Measurements from ENCODE around the gene CC2D2A.
"Not testable (repeated sequence)": the region's sequence is repeated elsewhere in the genome, so short reads cannot be mapped to it uniquely, and the experiment has no call there.

CC2D2A gene

DNA sequence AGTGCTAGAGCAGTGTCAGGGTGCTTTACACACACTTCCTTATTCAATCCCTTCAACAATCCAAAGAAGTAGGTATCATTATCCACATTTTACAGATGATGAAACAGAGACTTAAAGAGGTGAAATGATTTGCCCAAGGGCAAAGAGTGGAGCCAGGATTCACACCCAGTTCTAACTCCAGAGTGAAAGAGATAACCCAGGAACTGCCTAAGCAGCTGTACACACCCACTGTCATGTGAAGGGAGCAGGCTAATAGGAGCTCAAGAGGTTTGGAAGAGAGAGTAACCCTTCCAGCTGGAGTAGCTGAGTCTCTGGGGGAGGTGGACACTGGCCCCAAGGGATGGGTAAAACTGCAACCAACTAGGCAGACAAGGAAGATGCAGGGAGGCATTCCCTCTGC lies 92.9 kb downstream of the CC2D2A start:
- DNase-seq: no peak

DNA sequence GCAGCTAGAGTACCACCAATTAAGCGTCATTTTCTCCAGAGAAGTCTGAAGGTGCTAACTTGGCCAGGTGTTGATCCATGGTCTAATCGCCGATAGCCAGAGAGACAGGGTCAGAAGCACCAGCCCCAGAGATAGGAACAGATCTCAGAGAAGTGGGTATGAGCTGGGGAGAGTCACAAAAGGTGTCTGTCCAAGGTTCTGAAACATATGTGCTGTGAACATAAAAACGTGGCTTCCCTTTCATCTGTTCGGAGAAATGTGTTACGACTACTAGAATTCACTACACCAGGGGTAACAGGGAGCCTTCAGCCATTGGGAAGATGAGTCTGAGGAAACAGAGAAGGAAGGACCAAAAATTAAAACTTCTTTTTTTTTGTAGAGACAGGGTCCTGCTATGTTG lies 94.2 kb downstream of the CC2D2A start:
- no peak for DNase-seq

DNA sequence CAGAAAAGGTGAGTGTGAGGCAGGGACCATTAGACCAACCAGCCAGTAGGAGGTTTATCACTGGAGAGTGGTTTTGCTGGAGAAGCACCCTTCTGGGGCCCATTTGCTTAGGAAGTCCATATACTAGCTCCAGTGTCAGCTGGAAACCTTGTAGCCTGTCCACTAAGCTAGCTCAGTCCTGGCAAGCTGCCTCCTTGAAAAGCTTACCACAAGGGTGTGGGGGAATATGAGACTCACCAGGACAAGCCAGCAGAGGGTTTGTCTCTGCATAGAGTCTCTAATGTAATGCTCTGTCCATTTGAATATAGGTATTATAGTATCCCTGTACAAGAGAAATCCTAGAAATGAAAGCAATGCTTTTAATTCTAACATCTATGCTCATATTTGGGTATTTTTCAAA lies 99.1 kb downstream of the CC2D2A start:
- DNase-seq: no peak

DNA sequence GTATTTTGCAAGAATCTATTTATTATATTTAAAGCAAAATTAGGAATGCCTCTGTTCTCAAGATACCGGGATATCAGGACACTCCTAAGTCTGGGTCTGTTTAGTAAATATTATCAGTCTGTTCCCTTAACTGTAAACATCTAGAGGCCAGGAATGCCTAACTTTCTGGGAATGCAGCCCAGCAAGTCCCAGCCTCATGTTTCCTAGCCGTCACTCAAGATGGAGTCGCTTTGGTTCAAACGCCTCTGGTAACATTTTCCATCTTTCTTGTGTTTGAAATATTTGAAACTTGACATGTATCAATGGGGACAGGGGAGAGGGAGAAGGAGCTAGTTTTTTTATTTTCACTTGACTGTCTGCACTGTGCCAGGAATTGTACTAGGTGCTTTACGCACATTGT lies 100.1 kb downstream of the CC2D2A start:
- no peak for DNase-seq

DNA sequence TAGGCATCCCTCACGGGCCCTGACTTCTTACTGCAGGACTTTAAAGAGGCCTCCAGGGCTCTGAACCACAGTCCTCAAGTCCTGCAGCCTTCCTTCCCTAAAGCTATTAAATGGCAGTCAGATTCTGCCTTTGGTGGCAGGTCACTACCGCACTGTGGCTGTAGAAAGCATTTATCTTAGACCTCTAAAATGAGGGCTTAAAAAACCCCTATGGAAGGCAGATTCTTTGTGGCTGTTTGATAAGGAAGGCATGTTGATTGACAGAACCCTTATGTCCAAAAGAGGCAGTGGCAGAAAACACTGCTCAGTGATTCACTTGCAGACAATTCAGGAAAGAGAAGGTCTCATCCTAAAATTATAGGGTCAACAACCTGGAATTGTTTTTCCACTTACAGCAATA lies 106.3 kb downstream of the CC2D2A start:
- DNase-seq: no peak

DNA sequence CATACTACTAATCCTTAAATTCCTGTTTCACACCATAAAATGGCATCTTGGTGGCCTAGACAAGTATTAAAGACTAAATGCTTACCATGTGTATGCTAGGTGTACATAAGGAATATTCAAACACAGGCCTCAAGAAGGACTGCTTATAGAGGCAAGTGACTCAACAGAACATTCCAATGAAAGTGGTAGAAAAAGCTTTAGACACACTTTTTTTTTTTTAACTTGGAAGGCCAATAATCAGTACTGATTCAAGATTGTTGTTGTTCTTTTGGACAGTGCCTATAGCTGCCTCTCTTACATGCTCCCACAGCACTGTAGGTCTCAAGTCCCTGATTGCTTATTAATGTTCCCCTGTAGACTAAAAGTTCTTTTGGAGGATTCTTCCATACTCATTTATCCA lies 107.8 kb downstream of the CC2D2A start:
- DNase-seq: no peak

DNA sequence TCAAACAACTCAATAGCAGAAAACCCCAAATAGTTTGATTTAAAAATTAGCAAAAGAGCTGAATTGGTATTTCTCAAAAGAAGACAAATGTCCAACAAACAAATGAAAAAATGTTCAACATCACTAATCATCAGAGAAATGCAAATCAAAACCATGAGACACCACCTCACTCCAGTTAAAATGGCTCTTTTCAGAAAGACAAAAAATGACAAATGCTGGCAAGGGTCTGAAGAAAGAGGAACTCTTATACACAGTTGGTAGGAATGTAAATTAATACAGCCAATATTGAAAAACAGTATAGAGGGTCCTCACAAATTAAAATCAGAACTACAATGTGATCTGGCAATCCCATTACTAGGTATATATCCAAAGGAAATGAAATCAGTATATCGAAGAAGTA lies 115.1 kb downstream of the CC2D2A start:
- DNase-seq: no peak

DNA sequence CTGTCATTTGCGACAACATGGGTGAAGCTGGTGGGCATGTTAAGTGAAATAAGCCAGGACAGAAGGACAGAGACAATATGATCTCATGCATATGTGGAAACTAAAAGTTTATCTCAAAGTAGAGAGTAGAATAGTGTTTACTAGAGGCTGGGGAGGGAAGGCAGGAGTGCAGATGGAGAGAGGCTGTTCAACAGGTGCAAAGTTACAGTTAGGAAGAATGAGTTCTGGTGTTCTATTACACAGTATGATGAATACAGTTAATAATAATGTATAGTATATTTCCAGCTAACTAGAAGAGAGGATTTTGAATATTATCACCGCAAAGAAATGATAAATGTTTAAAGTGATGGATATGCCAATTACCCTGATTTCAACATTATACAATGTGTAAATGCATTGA lies 115.6 kb downstream of the CC2D2A start:
- DNase-seq: no peak

DNA sequence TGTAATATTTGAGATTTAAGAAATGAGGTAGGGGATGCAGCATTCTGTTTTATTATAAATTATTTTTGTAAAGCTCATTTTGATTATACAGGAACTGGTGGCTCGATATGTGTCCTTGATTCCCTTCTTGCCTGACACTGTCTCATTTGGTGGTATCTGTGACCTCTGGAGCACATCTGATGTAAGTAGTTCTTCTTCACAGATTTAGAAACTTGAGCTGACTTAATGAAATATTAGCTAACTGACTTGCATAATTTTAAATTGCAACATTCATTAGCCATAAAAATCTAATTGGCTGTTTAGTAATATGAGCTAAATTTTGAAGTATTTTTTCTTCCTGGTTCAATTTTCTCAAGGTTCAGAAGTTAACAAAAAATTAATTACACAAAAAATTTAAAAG lies 116.4 kb downstream of the CC2D2A start:
- DNase-seq: no peak

DNA sequence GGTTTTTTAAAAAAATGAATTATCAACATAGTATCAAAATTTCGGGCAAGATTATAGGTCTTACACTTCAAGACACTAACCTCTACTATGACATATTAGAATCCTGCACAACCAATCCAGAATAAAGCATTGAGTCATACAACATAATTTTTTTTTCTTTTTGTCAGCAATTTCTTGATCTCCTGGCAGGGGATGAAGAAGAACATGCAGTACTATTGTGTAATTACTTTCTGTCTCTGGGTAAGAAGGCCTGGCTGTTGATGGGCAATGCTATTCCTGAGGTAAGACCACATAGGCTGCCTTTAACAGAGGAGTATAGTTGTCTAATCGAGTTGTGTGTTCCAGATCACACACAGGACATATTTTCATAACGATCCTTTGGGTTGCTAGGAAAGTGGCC lies 118.0 kb downstream of the CC2D2A start:
- DNase-seq: no peak

DNA sequence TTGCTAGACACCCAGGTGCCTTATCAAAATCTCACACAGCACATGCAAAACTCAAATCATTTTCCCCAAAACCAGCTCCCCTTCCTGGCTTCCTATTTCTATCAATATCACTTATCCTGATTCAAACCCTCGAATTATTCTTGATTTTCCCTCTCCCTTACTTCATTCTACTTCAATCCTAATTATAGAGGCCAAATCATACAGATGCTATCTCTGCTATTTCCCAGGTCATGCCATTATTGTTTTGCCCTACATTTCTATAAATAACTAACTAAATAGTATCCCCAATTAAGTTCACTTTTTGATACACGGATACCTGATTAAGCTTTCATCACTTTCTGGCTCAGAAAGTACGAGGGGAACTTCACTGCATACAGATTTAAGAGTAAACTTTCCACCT lies 123.1 kb downstream of the CC2D2A start:
- no peak for DNase-seq

DNA sequence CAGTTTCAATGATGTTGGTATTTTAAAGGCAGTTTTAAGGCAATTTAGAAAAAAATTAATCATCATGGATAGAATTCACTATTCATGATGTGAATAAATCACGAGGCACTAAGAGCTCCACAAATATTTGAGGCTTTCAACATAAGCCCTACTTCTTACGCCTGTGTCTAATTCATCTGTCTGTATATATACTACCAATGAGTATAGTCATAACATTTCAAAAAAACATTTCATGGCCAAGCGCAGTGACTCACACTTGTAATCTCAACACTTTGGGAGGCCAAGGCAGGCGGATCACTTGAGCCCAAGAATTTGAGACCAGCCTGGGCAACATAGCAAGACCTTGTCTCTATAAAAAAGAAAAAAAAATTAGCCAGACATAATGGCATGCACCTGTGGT lies 129.0 kb downstream of the CC2D2A start:
- DNase-seq: no peak

DNA sequence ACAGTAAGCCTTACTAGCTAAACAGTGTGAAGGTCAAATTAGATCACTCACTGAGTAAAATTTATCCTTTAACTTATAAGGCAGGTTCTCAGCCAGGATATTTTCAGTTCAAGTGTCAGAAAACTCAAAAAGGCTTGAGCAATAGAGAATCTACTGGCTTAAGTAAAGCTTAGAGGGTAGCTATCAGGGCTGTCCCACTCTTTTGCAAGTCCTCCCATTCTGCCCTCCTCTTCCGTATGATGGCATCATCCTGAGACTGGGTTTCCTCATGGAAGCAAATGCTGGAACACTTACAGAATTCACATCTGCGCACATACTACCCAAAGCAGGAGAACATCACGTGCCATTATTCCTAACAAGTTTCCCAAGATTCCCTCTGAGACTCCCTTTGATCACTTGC lies 130.5 kb downstream of the CC2D2A start:
- DNase-seq: no peak

DNA sequence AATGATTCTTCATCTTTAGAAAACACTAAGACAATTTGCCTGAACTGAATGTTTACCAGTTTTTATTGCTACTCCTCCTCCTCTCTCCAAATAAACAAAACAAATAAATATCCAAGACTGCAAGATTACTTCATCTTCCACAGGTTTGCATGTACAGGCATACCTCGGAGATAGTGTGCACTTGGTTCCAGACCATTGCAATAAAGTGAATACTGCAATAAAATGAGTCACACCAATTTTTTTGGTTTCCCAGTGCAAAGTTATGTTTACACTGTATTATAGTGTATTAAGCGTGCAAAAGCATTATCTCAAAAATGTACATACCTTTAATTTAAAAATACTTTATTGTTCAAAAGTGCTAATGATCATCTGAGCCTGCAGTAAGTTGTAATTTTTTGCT lies 132.2 kb downstream of the CC2D2A start:
- DNase-seq: no peak

DNA sequence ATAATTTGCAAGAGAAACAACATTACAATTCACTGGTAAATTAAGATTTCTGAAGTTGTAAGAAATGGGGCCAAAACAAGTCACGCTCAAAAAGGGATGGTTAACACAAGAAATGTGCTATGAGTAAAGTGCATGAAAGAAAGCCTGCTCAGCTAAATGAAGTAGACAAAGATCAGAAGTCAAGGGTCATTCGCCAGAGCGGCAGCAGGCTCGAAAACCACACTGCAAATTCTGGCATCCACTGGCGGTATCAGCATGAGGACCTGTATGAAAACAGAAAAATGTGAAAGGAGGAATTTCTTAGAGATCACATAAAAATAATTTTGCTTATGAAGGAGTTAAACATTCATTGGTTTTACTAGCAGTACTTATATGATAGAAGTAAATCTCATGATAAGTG lies 135.9 kb downstream of the CC2D2A start:
- no peak for DNase-seq

DNA sequence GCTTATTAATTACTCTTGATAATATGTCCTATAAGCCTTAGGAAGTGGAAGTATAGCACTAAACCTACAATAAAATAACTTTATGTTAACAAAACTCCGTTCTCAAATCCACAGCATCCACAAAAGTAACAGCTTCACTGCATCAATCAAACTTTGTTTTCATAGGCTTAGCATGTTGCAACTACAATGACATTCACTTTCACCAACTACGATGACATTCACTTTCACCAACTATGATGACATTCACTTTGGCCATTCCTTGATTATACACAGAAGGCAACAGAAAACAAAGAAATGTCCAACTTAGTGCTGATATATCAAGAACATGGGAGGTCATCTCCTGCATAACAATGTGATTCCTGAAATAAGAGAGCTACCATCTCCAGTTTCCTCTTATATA lies 141.2 kb downstream of the CC2D2A start:
- DNase-seq: no peak

DNA sequence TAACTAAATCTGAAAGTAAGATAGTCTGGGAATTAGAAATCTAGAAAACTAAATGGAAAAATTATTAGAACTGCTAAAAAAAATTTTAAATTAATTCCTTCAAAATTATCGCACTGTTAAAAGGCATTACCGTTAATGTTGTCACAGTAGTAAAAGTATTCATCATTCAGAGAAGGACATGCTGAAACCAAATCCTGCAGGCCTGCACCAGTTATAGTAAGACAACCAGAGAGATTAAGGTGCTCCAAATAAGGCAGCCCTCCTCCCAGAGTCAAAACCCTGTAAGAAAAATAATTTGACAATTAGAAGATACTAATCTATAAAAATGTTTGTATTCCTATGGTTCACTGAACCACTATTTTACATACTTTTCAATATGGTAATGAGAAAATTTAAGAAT lies 142.5 kb downstream of the CC2D2A start:
- no peak for DNase-seq

DNA sequence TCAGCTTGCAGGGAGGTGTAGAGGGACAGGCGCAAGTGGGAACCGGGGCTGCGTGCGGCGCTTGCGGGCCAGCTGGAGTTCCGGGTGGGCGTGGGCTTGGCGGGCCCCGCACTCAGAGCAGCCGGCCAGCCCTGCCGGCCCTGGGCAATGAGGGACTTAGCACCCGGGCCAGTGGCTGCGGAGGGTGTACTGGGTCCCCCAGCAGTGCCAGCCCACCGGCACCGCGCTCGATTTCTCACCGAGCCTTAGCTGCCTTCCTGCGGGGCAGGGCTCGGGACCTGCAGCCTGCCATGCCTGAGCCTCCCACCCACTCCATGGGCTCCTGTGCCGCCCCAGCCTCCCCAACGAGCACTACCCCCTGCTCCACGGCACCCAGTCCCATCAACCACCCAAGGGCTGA lies 145.2 kb downstream of the CC2D2A start:
- not testable (repeated sequence) for DNase-seq

DNA sequence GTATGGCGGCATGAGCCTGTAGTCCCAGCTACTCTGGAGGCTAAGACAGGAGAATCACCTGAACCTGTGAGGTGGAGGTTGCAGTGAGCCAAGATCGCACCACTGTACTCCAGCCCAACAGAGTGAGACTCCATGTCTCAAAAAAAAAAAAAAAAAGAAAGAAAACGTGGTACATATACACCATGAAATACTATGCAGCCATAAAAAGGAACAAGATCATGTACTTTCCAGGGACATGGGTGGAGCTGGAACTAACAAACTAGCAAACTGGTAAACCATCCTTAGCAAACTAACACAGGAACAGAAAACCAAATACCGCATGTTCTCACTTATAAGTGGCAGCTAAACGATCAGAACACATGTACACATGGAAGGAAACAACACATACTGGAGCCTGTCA lies 147.7 kb downstream of the CC2D2A start:
- DNase-seq: not testable (repeated sequence)

DNA sequence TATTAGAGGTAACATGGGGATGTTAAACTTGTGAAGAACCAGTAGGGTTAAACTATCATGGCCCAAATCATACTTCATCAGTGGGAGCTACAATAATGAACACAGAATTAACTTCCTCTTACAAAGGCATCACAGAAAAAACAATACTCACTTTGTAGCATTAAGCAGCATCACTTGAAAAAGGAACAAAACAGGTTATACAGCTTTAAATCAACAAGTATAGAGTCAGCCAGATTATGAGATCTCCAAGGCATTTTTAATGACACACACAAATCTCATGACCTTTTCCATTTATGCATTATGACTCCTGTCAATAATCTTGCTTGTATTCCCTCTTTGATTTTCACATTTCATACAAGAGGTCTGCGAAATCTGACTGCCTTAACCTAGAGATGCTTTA lies 167.1 kb downstream of the CC2D2A start:
- DNase-seq: no peak

DNA sequence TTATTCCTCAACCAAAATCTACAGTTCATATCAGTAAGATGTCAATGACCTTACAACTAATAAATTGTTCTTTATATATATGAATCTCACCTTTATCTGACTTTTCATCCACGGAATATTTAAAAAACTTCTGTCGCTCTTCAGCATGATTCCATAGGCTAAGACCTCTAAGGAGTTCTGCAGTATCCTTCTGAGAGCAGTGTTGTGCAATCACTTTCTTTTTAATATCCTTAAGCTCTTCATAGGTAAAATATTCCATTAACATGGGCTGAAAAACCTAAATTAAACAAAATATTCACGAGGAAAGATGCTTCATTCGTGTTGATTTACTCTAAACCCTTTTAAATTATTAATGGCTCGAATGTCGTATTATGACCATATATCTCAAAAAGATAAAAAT lies 168.7 kb downstream of the CC2D2A start:
- DNase-seq: no peak

DNA sequence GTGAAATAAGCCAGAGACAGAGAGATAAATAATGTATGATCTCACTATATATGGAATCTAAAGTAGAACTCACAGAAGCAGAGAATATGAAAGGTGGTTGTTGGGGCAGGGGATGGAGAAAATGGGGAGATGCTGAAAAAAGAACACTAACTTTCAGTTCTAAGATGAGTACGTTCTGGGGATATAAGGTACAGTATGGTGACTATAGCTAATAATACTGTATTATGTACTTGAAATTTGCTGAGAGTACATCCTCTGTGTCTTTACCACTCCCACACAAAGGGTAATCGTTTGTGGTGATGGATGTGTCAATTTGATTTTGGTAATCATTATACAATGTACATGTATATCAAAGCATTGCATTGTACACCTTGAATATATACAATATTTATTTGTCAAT lies 178.9 kb downstream of the CC2D2A start:
- no peak for DNase-seq

DNA sequence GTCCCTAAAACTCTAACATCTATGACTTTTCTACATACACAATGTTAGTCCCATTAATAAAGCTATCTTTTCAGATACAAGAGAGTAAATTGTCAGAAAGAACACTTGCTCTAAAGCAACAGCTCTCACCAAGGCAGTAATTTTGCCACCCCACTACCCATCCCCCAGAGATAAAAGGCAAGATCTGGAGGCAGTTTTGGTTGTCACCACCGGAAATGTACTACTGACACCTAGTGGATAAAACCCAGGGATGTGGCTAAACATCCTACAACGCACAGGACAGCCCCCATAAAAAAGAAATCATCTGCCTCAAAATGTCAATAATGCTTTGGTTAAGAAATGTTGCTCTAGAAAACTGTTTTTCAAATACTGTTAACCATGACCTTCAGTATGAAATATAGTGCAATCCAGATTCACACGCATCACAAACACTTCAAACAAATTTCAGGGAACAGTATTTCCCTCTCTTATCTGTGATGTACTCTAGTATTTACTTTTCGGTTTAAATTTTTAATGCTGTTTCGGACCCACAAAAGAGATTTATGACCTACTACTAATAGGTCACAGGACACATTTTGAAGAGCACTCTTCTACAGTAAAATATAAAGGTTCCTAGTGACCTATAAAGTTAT lies 180.3 kb downstream of the CC2D2A start:
- DNase-seq: peak; percentile 9 to 71

All from SW 1271 (cell line).